Head of caudate nucleus (tissue), 42 donors: ENCODE measurements around the gene LYL1.

Experiments used
- DNase-seq, 42 donors: peaks; one replicate each; pipeline versions ENCODE4 v3.0.0 to v3.0.0-alpha.2; 2020 to 2021; ENCODE audit warnings: mixed read lengths in 7 of 42
- intact Hi-C: fragments of 100-400 bp; cut with DNase I; formaldehyde crosslinking; loops from one replicate; pipeline ENCODE4 v1.15.0; 2022

The LYL1 gene

DNA sequence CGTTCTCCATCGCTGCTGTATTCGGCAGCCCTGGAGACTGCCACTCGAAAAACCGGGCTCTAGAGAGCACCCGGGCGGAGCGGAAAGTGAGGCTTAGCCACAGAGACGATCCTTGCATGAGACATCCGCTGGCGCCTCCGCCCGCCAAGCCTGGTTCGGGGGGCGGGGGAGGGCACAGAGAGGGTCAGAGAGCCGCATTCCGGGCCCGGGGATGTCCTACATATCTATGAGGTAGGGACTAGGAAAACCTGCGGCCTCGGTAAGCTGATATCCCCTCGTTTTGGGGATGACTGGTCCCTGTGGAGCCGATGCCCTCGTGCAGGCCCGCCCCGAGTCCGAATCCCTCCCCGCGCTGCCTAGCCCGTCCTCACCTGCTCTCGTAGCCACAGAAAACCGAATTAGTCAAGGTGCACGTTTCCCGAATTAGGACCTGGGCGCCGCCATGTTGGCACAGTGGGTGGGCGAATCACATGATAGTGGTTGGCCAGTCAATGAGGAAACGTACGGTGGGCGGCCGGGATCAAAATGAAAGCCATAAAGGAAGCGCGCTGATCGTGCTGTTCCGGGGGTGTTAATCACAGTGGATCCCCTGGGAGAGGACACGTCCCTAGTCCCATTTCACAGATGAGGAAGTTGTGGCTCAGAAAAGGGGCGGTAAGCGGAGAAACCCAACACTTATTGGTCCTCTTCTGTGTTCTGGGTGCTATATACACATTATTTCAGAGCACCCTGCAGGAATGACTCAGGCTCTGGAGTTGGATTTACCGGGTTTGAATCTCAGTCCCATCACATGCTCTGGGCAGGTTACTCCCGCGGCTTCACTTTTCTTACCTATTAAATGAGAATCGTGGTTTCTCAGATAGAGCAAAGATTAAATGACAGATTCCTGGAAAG lies 13.9 kb upstream of the LYL1 start, which contains the start of gene TRMT1:
TSS of gene TRMT1 (minus strand) at position 459 of the 894 bp plus-strand sequence. CDS start at position 118, 341 bp downstream.
- intact Hi-C loops: loop anchor here (2.0 kb wide), 1 partner anchor 34 kb away; the partner anchor contains the start of genes IER2 and STX10
- peak; percentile 87 to 98 (median 94) for DNase-seq

DNA sequence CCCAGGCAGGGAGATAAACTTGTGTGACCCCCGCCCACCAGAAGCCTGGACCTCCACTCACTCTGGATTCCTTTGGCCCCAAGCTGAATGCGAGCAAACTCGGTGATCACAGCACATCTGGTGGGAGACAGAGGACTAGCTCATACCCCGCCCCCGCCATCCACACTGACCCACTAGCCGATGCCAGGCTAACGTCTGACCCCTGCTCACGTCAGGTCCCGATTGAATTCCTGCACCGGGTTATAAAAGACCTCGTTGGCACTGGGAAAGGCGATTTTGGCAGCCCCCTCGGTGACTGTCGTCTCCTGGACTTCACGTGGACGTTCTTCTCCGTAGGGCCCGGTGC lies 13.3 kb upstream of the LYL1 start:
- DNase-seq: no peak
- intact Hi-C loops: loop anchor here (2.0 kb wide), 1 partner anchor 35 kb away; the partner anchor contains the start of genes IER2 and STX10

DNA sequence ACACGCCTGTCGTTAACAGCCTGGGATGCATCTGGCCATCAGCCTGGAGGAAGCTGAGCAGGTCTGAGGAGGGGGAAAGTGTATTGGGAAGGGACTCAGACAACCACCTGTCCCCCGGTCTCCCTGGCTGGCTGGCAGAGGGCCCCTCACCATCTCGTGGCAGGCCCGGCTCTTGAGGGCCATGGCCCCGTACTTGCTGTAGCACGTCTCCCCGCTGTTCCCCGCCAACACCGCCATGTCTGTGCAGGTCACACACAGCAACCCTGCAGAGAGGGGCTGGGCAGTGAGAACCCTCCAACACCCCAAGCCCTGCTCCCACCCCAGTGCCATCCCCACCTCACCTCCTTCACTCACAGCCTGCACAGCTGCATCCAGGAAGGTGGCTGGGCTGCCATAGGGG lies 9.9 kb upstream of the LYL1 start:
- DNase-seq: no peak
- intact Hi-C loops: no loop called here

DNA sequence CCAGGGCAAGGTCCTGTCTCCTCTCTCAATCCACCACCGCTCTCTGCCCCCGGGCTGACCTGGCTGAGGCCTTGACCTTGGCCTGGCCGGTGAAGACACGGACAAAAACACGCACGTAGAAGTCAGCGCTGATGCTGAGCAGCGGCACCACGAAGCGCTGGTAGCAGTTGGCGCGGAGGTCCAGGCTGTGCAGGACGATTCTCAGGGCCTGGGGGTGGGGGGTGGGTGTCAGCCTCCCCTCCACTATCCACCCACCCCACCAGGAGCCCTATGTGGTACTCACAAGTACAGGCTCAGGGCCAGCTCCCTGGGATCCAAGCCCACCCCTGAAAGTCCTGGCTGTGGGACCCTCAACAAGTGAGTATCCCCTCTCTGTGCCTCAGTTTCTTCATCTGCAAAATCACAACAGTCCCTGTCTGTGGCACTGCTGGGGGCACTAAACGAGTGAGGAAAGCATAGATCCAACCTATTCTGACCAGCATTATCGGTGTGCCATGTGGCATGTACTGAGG lies 7.5 kb upstream of the LYL1 start:
- intact Hi-C loops: no loop called here
- DNase-seq: no peak

DNA sequence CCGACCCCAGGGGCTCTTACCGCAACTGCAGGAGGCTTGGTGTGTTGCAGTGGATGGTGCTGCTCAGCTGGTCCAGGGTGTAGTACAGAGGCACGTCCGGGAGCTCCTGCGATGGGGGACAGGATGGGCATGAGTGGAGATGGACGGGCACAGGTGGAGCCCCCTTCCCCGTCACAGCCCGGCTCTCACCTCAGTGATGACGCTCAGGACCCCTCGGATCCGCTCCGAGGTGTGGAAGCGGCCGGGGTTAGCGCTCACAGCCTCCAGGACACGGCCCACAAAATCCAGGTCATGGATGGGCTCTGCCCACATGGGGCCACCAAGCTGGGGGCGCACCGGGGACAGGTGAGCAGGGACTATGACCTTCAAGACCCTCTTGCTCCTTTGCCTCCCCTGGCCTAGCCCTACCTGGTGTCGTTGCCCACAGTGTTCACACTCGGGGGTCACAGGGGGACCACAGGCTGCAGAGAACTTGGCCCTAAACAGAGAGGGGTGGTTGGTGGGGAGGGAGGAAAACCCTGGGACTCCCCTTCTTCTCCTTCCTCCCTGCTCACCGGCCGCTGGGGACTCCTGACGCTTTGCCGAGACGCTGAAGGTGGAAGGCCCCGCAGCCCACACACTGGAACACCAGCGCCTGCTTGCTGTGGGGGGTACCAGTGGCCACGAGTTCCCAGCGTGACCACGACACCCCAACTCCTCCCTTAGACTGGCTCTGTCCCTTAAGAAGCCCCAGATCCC lies 6.9 kb upstream of the LYL1 start:
- no peak for DNase-seq
- intact Hi-C loops: no loop called here

DNA sequence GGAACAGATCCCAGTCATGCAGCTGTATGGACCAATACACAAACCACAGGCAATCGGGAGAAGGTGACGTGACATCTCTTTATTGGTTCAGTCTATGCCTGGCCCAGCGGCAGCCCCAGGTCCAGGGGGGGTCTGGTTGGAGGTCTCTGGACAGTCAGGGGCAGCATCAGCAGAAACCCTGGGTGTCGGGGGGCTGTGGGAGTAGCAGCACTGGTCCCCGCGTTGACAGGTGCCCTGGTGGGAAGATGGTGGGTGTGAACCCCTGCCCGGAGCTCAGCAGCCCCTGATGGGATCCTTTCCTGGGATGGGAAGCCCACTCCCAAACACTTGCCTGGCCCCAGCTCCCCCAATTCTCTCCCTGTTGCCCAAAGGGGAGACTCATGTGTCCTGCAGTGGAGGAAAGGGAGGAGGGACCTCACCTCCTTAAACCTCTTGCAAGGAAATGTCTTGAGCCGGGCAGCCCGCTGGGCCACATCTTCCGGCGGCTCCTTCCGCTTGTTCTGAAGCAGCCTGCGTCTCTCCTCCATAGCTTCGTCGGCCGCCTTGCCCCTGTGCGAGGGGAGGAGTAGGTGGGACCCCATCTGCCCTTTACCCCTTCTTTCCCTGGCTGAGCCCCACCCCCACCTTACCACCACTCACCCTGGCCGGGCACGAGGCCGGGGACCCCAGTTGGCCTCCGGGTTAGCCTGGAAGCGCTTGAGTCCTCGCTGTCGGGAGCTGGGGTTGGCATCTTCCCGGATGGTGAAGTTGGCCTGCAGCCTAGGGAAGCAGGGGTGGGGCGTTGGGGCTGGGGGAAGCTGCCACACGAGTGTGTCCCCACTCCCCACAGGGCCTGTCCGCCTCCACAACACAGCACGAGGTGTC lies 2.4 kb upstream of the LYL1 start:
- no peak for DNase-seq
- intact Hi-C loops: no loop called here

DNA sequence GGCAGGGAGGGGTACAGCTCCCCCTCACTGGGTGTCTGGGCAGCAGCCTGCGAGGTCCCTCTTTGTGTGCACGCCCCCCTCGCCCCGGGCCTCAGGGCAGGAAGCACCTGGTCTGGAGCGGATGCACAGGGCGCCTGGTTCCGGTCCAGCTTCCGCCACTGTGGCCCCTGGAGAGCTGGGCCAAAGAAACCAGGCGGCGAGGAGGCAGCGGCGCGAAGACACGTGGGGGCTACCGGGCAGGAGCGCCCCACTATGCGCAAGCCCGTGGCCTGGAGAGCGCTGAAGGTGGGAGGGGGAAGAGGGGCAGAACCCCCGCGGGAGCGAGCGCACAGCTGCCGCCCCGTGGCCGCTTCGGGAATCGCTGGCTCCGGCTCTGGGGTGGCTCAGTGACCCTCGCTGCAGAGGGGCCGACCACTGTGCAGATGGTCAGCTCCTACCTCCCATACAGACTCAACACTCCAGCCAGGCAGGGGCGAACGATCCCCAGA lies 1.7 kb upstream of the LYL1 start:
- peak in 38 of 42 donors; percentile 23 to 82 (median 60) for DNase-seq
- intact Hi-C loops: no loop called here

DNA sequence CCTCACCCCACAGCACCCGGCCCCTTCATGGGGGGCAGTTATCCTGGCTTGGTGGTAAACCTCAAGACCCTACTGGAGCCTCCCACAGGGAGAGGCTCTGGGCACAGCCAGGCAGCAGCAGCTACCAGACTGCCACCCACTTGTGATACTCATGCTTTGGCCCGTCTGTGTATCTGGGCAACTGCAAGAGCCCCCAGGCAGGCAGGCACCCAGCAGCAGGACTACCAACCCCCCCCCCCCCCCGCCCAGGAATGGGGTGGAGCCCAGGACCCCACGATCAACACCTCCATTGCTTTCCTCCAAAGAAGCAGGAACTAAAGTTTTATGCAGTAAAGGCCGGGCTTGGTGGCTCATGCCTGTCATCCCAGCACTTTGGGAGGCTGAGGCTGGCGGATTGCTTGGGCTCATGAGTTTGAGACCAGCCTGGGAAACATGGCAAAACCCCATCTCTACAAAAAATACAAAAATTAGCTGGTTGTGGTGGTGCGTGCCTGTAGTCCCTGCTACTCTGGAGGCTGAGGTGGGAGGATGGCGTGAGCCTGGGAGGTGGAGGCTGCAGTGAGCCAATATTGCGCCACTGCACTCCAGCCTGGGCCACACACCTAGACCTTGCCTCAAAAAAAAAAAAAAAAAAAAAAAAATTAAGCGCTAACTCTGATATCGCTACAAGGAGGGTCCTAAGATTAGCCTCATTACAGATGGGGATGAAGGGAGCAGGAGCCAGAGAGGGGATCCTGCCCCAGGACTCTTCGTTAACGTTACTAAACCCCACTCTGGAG lies 1.1 kb upstream of the LYL1 start:
- intact Hi-C loops: no loop called here

DNA sequence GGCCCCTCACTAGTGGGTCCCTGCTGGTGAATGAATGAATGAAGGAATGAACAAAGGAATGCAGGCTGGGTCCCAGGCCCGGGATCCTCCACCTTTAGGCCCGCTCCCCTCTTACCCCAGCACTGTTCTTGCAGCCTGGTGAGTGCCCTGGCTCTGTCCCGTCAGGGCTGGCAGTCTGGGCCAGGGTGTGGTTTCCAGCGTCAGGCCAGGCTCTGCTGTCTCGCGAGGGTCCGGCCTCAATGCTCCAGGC lies 317 bp downstream of the LYL1 start:
- intact Hi-C loops: no loop called here
- no peak for DNase-seq

More for the DNA sequence above, 1.1 kb upstream of the LYL1 start:
- no peak for DNase-seq

DNA sequence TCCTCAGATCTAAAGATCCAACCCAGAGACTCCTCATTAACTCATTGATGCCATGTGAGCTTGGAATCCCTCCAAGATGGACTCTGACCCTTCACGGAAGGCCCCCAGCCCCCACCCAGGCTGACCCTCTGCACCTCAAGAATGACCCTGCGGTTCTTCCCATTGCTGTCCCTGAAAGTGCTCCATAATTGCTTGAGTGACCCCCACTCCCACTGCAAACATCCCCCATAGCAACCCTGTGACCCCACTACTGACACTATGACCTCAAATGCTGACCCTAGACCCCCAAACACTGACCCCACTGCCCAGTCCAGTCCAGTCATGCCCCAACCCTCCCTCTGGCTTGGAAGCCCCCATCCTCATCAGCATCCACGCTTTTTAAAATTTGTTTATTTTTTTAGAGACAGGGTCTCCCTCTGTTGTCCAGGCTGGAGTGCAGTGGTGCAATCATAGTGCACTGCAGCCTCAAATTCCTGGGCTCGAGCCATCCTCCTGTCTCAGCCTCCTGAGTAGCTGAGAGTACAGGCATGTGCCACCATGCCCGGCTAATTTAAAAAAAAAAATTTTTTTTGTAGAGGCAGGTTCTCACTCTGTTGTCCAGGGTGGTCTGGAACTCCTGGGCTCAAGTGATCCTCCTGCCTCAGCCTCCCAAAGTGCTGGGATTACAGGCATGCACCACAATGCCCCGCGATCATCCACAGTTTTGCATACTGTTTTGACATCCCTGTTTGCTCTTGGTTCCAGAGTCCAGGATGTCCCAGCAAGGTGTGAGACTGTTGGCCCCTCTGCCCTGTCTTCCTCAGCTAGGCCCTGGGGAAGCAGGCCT lies 855 bp downstream of the LYL1 start:
- DNase-seq: no peak
- intact Hi-C loops: no loop called here

DNA sequence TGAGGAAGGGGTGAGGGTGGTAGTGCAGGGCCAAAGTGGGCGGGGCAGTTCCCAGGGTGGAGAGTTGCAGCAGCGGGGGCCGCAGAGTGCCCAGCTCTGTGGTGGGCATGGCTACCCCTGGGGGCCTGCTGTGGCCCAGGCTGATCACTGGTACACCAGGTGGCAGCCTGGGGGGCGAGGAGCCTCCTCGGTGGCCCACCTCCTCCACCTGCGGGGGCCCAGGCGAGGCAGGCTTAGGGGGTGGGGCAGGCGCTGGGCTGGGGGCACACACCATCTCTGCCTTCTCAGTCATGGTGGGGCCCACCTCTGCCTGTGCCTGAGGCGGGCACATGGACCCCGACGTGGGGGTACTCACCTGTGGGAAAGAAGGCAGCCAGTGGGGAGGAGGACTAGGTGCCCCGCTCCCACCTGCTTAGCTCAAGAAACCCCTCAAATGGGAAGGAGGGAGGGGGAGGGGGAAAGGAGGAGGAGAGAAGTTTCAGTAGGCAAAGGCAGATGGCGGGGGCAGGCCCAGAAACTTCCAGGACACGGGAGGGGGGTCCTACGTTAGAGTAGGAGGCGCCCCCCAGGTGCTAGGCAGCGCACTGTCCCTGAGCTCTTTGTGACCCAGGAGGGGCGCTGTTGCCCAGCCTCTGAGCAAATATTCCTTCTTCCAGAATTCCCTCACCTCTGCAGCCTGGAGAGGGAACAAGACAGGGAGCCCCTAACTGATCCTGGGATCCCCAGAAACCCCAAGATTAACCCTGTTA lies 1.6 kb downstream of the LYL1 start:
- intact Hi-C loops: no loop called here
- peak in 1 of 42 donors; percentile 11 for DNase-seq

DNA sequence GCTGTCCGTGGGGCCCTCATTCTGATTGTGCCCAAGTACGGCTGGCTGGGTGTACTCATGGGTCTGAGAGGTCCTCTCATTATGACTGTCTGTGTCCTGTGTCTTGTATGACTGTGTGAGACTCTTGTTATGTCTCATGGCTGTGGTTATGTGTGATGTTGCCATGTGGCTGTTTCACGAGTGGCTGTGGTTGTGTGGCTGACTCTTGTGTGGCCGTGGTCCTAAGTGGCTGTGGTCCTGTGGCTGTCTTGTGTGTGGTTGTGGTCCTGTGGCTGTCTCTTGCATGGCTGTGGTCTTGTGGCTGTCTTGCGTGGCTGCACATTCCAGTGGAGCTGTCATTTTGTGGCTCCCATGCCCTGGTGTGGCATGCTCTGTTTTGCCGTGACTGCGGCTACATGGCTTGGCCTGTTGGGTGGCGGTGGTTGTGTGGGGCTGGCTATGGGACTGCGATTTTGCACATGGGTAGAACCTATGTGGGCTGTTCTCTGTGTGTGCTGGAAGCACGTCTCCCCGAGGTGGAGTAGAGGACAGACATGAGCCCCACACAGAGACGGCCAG lies 2.5 kb downstream of the LYL1 start:
- intact Hi-C loops: no loop called here
- no peak for DNase-seq

DNA sequence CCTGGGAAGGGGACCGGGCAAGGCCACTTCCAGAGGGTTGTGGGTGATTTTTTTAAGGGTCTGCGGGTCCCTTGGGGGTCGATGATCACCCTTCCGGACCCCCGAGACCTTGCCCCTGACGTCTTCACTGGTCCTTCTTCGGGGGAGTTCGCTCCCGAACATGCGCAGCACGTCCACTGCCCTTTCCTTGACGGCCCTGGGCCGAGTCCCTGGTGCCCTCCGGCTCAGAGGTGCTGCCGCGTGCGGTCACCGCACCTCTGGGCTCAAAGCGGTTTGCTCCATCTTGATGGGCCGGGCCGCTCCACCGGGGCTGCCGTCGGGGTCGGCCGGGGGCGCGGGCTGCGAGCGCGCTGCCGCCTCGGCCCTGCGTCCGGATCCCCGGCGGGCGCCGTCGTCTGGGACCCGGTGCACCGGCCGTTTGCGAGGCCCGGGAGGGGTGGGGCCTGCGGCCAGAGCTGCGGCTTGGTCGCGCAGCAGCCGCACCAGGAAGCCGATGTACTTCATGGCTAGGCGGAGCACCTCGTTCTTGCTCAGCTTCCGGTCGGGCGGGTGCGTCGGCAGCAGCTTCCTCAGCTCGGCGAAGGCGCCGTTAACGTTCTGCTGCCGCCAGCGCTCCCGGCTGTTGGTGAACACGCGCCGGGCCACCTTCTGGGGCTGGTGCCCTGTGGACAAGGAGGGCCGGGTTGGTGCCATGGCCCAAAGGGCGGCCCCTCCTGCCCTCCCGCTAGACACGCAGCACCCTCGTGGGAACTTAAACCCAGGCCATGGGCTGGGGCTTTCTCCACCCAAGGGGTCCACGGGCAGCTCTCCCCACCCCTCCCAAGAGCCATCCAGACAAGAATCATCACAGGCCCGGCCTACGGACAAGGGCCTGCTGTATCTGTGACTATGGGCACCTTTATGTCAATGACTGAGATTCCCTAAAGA lies 3.3 kb downstream of the LYL1 start:
- intact Hi-C loops: no loop called here
- peak in 24 of 42 donors; percentile 36 to 74 (median 56) for DNase-seq

DNA sequence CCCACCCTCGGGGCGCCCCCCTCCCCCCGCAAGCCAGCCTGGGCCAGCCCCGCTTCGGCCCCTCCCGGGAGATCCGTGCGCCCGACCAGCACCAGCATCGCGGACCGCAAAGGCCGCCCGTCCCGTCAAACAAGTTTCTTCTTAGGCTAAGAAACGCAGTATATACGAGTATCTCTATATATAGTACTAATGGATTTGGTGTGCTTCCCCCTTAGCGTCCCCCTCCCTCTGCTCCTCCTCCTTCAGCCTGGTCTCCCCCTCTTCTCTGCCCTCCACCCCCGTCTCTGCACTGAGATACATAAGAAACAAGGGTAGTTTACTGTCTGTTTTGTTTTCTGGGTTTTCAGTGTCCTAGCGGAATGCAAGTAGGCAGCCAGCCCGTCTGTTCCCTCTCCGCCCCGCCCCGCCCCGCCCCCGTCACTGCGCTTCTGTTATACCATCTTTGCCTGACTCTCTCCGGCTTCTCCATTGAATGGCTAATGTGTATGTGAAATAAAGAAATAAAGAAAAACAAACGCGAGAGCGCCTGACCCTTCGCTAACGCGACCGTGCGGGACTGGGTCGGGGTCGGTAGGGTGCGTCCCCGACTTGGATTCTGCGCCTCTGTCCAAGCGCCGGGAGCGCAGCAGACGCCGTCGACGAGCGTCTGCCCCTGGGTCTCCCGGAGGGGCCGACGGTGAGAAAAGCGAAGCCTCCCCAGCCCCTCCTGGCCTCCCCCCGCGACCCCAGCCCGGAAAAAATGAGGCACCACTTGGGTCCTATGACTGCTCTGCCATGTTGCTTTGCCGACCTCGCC lies 4.2 kb downstream of the LYL1 start:
- DNase-seq: peak in 1 of 42 donors; percentile 3
- intact Hi-C loops: no loop called here
